ENCODE results near the gene TBX4.

Gene TBX4

DNA sequence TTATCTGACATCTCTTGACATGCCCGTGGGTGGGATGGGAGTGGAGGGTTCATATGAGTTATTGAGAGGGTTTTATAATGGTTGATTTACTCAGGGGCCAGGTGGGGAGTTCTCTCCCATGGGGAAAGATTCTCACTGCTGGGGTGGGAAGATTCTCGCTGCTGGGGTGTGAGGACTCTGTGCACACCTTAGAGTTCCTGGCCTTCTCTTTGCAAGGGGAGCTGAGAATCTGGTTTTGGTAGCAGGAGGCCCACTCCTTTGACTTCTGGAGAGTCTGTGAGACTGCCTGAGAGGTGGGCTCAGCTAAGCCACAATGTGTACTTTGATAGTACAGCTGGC, 31.5 kb downstream of the TBX4 start:
- no peak overlapping the region for H3K4me3 ChIP-seq (ENCODE audit: low read depth in 1 of 2, low read length in 2 of 2)
- no peaks in the 10 kb centered on the region for H3K9me3 ChIP-seq (ENCODE audit: control insufficient read depth in 1 of 2, low read length in 2 of 2)
- no peaks in the 10 kb centered on the region for H3K36me3 ChIP-seq (ENCODE audit: control insufficient read depth in 1 of 2, insufficient read depth in 2 of 2, low read length in 2 of 2)
- H3K4me1 ChIP-seq (ENCODE audit: control insufficient read depth in 1 of 2, insufficient read depth in 2 of 2, low read length in 2 of 2) = no peaks in the 10 kb centered on the region
- H3K27ac ChIP-seq (ENCODE audit: low read depth, low read length) = no peak overlapping the region
- H3K27me3 ChIP-seq (ENCODE audit: control insufficient read depth in 1 of 2, insufficient read depth in 2 of 2, low read length in 2 of 2) = no peaks in the 10 kb centered on the region
- no peak overlapping the region for H3K9ac ChIP-seq (ENCODE audit: low read depth in 1 of 2, low read length in 2 of 2)

DNA sequence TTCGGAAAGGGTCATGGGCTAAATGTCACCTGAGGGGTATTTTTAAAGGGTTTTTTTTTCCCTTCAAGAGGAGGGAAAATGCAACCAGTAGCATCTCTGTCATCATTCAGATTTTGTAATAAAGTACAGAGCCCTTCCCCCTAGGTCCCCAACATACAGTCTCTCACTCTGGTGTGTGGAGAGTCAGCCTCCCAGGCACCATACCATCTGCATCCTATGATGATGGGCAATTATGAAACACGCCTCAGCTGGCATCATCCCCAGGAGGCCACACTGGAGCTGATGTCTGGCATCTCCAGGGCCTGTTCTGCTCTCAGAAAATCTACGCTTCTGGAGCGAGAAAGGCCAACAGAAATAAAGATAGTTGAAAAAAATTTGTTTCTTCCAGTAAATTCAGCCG, 32.0 kb downstream of the TBX4 start:
- Histone ChIP-seq H3K9ac (ENCODE audit: low read depth in 1 of 2, low read length in 2 of 2) (no peak overlapping the region), H3K4me1 (ENCODE audit: control insufficient read depth in 1 of 2, insufficient read depth in 2 of 2, low read length in 2 of 2) (peaks cover 0 to 4% of the 10 kb centered on the region in 2 donors), H3K9me3 (ENCODE audit: control insufficient read depth in 1 of 2, low read length in 2 of 2) (no peaks in the 10 kb centered on the region), H3K4me3 (ENCODE audit: low read depth in 1 of 2, low read length in 2 of 2) (no peak overlapping the region), H3K27ac (ENCODE audit: low read depth, low read length) (no peak overlapping the region), H3K36me3 (ENCODE audit: control insufficient read depth in 1 of 2, insufficient read depth in 2 of 2, low read length in 2 of 2) (no peaks in the 10 kb centered on the region), H3K27me3 (ENCODE audit: control insufficient read depth in 1 of 2, insufficient read depth in 2 of 2, low read length in 2 of 2) (no peaks in the 10 kb centered on the region)

DNA sequence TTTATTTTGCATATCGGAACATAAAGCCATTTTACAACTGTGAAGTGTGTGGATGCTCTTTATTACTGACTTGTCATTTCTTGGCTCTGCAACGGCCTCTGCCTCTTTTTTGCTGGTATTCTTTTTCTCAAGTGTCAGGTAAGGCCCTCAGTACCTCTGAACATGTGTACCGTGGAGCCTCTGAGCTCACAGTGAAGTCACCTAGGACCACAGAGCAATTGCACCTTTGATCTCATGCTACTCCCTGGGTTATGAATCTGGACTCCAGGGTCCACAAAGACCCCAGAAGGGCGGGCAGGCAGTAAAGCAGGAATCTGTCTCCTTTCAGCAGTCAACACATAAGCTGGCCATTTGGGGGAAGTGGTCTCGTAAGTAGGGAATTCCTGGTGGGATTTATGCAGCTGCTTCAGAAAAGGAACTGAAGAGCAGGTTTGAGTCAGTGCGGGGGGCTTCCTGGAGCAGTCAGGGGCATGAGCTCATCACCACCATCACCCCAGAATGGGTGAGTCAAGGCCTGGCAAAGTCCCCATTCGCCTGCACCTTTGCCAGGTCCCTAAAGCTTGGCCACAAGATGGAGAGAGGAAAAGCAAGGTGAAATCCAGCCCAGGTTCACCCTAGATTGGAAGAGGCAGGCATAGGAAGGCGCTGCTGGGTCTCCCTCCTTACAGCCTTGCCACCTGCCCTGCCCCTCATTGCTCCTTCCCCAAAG, 33.0 kb downstream of the TBX4 start:
- Histone ChIP-seq H3K4me1 (ENCODE audit: control insufficient read depth in 1 of 2, insufficient read depth in 2 of 2, low read length in 2 of 2) (peaks cover 6 to 13% of the 10 kb centered on the region in 2 donors), H3K9ac (ENCODE audit: low read depth in 1 of 2, low read length in 2 of 2) (no peak overlapping the region), H3K27ac (ENCODE audit: low read depth, low read length) (no peak overlapping the region), H3K27me3 (ENCODE audit: control insufficient read depth in 1 of 2, insufficient read depth in 2 of 2, low read length in 2 of 2) (no peaks in the 10 kb centered on the region), H3K36me3 (ENCODE audit: control insufficient read depth in 1 of 2, insufficient read depth in 2 of 2, low read length in 2 of 2) (no peaks in the 10 kb centered on the region), H3K9me3 (ENCODE audit: control insufficient read depth in 1 of 2, low read length in 2 of 2) (no peaks in the 10 kb centered on the region), H3K4me3 (ENCODE audit: low read depth in 1 of 2, low read length in 2 of 2) (no peak overlapping the region)

DNA sequence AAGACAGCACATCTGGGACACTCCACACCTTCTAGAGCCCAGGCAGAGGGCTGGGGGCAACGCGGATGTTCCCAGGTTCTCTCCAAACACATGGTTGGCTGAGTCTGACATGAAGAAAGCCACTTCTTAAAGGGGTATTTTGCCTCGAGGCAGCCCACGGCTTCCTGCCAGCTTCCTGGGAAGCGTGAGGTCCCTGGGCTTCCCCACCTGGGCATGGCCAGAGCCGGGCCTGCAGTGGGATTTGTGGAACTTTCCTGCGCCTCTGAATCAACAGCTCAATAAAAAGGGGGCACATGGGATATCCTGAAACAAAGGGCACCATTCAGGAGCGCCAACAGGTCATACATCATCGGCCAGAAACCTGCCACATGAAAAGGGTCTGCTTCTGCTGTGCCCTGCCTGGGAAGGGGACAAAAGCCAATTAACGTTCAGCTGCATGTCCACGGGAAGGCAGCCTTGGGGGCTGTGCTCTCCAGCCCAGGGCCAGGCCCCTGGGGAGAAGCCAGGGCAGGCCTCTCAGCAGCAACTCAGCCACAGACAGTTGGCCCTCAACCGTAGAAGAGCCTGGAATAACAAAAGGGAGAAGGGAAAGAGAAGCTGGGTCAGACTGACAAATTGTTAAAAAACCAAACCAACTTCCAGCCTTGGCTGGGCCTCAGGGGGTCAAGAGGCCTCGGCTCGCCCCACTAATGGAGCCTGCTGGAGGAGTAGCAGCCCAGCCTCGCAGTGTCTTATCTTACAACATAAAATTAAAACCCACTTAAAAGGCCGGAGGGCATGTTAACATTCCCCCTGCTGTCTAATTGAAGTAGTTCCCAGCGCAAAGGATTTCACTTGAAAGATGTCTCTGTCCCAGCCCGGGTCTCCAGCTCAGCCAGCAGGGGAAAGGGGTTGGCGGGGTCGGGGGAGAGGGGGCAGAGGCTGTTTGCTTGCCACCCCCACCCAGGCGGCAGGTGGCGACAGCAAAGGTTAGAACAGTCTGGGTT, 34.2 kb downstream of the TBX4 start:
- no peaks in the 10 kb centered on the region for H3K9me3 ChIP-seq (ENCODE audit: control insufficient read depth in 1 of 2, low read length in 2 of 2)
- H3K36me3 ChIP-seq (ENCODE audit: control insufficient read depth in 1 of 2, insufficient read depth in 2 of 2, low read length in 2 of 2) = no peaks in the 10 kb centered on the region
- no peak overlapping the region for H3K4me3 ChIP-seq (ENCODE audit: low read depth in 1 of 2, low read length in 2 of 2)
- no peak overlapping the region for H3K9ac ChIP-seq (ENCODE audit: low read depth in 1 of 2, low read length in 2 of 2)
- no peak overlapping the region for H3K27ac ChIP-seq (ENCODE audit: low read depth, low read length)
- no peaks in the 10 kb centered on the region for H3K27me3 ChIP-seq (ENCODE audit: control insufficient read depth in 1 of 2, insufficient read depth in 2 of 2, low read length in 2 of 2)
- peaks cover 6 to 13% of the 10 kb centered on the region in 2 donors for H3K4me1 ChIP-seq (ENCODE audit: control insufficient read depth in 1 of 2, insufficient read depth in 2 of 2, low read length in 2 of 2)

DNA sequence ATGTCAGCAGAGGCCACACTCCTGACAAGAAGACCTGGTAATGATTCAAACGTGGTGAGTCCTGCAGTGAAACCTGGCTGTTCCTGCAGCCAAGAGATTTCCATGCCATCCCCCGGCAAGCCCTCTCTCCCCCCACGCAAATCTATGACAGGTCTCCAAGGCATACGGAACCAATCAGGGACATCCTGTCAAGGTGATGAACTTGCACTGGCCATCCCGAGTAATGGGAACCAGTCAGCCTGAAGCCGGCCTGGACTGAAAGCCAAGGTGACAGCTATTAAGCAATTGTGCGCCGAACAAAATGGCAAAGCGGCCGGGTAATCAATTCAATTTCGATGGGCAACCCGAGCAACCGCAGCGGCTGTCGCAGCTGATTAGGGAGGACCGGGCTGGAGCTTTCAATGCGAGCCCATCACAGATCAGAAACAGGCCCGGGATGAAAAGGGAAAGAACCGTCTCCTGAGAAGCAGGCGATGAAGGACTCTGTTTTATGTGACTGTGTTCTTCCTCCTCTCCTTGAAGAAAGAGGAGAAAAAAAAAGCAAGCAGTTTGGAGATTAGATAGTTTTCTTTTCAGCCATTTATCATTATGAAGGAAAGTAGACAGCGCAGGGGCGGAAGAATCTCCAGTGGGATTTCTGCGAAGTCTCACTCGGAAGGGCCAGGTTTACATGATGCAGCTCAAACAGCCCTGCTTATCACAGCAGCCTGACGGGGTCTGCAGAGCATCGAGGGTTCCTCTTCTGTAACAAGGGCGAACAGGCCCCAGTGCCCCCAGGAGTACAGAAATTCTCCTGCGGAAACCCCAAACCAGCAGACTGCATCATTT, 35.2 kb downstream of the TBX4 start:
- H3K36me3 ChIP-seq (ENCODE audit: control insufficient read depth in 1 of 2, insufficient read depth in 2 of 2, low read length in 2 of 2) = no peaks in the 10 kb centered on the region
- H3K27me3 ChIP-seq (ENCODE audit: control insufficient read depth in 1 of 2, insufficient read depth in 2 of 2, low read length in 2 of 2) = no peaks in the 10 kb centered on the region
- no peaks in the 10 kb centered on the region for H3K9me3 ChIP-seq (ENCODE audit: control insufficient read depth in 1 of 2, low read length in 2 of 2)
- H3K4me3 ChIP-seq (ENCODE audit: low read depth in 1 of 2, low read length in 2 of 2) = no peak overlapping the region
- no peak overlapping the region for H3K9ac ChIP-seq (ENCODE audit: low read depth in 1 of 2, low read length in 2 of 2)
- no peak overlapping the region for H3K27ac ChIP-seq (ENCODE audit: low read depth, low read length)
- H3K4me1 ChIP-seq (ENCODE audit: control insufficient read depth in 1 of 2, insufficient read depth in 2 of 2, low read length in 2 of 2) = peaks cover 6 to 13% of the 10 kb centered on the region in 2 donors

DNA sequence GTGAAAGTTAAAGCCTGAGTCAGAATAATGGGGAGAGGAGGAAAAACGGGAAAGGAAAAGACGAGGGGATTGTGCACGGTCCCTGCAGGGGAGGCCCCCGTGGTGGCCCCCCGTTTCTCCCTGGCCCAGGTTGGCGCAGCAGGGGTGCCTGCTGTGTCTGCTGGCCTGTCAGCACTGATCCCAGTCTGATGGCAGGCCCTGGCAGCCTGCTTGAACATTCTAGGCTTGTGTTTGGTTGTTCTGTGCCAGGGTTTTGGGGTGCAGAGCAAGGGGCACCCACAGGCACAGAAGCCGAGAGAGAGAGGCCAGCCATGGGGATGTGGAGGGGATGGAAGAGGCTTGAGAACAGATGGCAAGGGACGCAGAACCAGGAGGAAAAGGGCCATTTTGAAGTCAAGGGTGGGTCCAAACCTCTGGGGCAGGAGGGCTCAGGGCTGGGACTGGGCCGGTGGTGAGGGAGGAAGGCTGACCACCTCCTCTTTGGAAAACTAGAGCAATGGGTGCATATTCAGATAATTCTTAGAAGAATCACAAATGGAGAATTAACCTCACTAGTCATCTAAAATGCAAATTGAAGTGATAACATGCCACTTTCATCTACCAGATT, 35.9 kb downstream of the TBX4 start:
- H3K9me3 ChIP-seq (ENCODE audit: control insufficient read depth in 1 of 2, low read length in 2 of 2) = no peaks in the 10 kb centered on the region
- no peak overlapping the region for H3K9ac ChIP-seq (ENCODE audit: low read depth in 1 of 2, low read length in 2 of 2)
- H3K27me3 ChIP-seq (ENCODE audit: control insufficient read depth in 1 of 2, insufficient read depth in 2 of 2, low read length in 2 of 2) = no peaks in the 10 kb centered on the region
- H3K4me1 ChIP-seq (ENCODE audit: control insufficient read depth in 1 of 2, insufficient read depth in 2 of 2, low read length in 2 of 2) = peaks cover 6 to 13% of the 10 kb centered on the region in 2 donors
- no peaks in the 10 kb centered on the region for H3K36me3 ChIP-seq (ENCODE audit: control insufficient read depth in 1 of 2, insufficient read depth in 2 of 2, low read length in 2 of 2)
- no peak overlapping the region for H3K4me3 ChIP-seq (ENCODE audit: low read depth in 1 of 2, low read length in 2 of 2)
- H3K27ac ChIP-seq (ENCODE audit: low read depth, low read length) = no peak overlapping the region

DNA sequence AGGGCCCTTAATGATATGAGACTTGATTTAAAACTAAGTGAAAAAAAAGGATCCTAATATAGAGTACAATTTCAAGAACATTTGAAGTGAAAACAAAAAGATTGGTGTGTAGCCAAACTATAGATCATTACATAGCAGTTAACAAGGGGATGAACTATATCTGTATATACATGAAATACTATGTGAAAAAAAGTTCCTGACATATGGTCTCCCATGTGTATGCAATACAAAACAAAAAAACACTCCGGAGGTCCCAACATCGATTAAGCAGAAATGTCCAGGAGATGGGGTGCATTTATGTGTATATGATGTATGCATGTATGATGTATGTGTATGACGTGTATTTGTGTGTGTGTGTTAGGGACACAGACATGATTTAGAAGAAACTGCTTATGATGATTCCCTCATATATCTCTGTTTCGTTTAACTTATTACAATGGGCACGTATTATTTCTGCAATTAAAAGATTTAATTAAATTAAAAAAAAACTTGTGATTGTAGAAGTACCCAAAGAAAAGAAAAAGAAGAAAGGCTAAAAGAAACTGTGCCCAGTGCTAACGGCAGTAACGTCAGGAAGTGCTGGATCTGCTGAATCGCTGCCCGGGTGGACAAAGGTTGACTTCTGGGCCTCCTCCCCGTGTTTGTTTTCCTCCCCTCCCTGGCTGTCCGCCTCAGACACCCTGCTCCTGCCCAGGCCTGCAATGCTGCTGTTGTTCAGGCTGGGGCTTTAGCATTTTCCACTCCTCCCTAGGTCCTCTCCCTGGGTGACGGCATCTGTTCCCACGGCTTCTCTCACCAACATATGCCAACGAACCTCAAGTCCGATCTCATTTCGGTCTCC, 36.9 kb downstream of the TBX4 start:
- Histone ChIP-seq H3K36me3 (ENCODE audit: control insufficient read depth in 1 of 2, insufficient read depth in 2 of 2, low read length in 2 of 2) (no peaks in the 10 kb centered on the region), H3K4me1 (ENCODE audit: control insufficient read depth in 1 of 2, insufficient read depth in 2 of 2, low read length in 2 of 2) (peaks cover 7 to 13% of the 10 kb centered on the region in 2 donors), H3K27ac (ENCODE audit: low read depth, low read length) (no peak overlapping the region), H3K9ac (ENCODE audit: low read depth in 1 of 2, low read length in 2 of 2) (no peak overlapping the region), H3K27me3 (ENCODE audit: control insufficient read depth in 1 of 2, insufficient read depth in 2 of 2, low read length in 2 of 2) (no peaks in the 10 kb centered on the region), H3K9me3 (ENCODE audit: control insufficient read depth in 1 of 2, low read length in 2 of 2) (no peaks in the 10 kb centered on the region), H3K4me3 (ENCODE audit: low read depth in 1 of 2, low read length in 2 of 2) (no peak overlapping the region)

DNA sequence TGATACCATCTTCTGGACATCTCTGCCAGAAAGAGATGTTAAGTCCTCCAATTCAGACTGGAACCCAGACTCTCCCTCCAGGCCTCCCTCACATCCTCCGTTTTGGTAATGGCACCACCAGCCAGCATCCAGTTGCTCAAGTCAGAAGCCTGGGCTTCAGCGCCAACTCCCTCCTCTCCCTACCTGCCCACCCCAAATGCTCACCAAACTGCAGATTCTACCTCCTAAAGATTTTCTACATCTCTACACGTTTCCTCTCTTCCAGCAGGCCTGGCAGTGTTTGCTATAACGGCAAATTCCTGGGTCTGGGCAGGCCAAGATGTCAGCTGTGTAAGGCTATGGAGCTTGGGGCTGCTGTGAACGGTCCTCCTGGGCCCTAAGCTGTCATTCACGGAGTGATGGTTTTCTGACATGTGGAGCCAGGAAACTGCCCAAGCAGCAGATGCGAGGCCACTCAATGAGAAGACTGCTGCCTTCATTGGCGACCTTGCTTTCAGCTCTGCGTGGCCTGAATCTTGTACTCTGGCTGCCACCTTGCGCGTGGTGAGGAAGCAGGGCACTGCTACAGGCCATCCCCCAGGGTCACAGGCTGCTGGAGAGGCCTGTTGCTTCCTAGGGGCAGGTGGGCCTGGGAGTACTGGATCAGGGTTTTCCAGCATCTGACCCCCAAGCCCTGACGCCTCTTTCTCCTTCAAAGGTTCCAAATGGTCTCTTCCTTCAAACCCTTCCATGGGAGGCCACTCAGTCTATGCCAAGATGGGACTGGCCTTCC, 37.7 kb downstream of the TBX4 start:
- Histone ChIP-seq H3K36me3 (ENCODE audit: control insufficient read depth in 1 of 2, insufficient read depth in 2 of 2, low read length in 2 of 2) (no peaks in the 10 kb centered on the region), H3K27me3 (ENCODE audit: control insufficient read depth in 1 of 2, insufficient read depth in 2 of 2, low read length in 2 of 2) (no peaks in the 10 kb centered on the region), H3K9ac (ENCODE audit: low read depth in 1 of 2, low read length in 2 of 2) (no peak overlapping the region), H3K4me3 (ENCODE audit: low read depth in 1 of 2, low read length in 2 of 2) (no peak overlapping the region), H3K4me1 (ENCODE audit: control insufficient read depth in 1 of 2, insufficient read depth in 2 of 2, low read length in 2 of 2) (peaks cover 13% of the 10 kb centered on the region in 2 donors), H3K9me3 (ENCODE audit: control insufficient read depth in 1 of 2, low read length in 2 of 2) (no peaks in the 10 kb centered on the region), H3K27ac (ENCODE audit: low read depth, low read length) (no peak overlapping the region)
